Liver (tissue), 9 donors: ENCODE data around the gene RCL1. TPM values are rescaled to one million over a fixed set of nuclear protein-coding genes. Genes with fewer than 3 reads are reported as not detected.

Experiments
- DNase-seq: peaks from one replicate; pipeline ENCODE4 v3.0.0-alpha.2; 2017; ENCODE audit warnings: low spot score
- H3K27ac ChIP-seq, 2 donors: one replicate each; pipeline ENCODE4 v1.7.0; 2013; ENCODE audit warnings: inconsistent platforms in 2 of 2, low read length in 2 of 2, control low read depth in 1 of 2, low read depth in 1 of 2, mild to moderate bottlenecking in 1 of 2
- H3K27me3 ChIP-seq, 4 donors: one replicate each; pipeline versions ENCODE4 v1.6.1 to v1.7.0; 2013; ENCODE audit warnings: low read length in 3 of 4, inconsistent platforms in 1 of 4, mild to moderate bottlenecking in 1 of 4, moderate library complexity in 1 of 4; ENCODE audit not compliant: control insufficient read depth in 4 of 4, insufficient read depth in 4 of 4
- H3K36me3 ChIP-seq, 4 donors: one replicate each; pipeline versions ENCODE4 v1.6.1 to v1.7.0; 2013; ENCODE audit warnings: low read length in 3 of 4, mild to moderate bottlenecking in 3 of 4, low read depth in 1 of 4, moderate library complexity in 1 of 4; ENCODE audit not compliant: control insufficient read depth in 4 of 4, insufficient read depth in 3 of 4
- H3K4me1 ChIP-seq, 4 donors: one replicate each; pipeline versions ENCODE4 v1.6.1 to v1.7.0; 2013; ENCODE audit warnings: low read length in 3 of 4, mild to moderate bottlenecking in 3 of 4, moderate library complexity in 1 of 4; ENCODE audit not compliant: control insufficient read depth in 4 of 4, insufficient read depth in 4 of 4
- H3K4me3 ChIP-seq, 3 donors: one replicate each; pipeline versions ENCODE4 v1.6.1 to v1.7.0; 2013; ENCODE audit warnings: low read length in 3 of 3, control low read depth in 1 of 3, low read depth in 1 of 3, mild to moderate bottlenecking in 1 of 3
- H3K9ac ChIP-seq, 2 donors: one replicate each; pipeline ENCODE4 v1.7.0; 2013; ENCODE audit warnings: low read length in 2 of 2, mild to moderate bottlenecking in 2 of 2, moderate library complexity in 2 of 2, control low read depth in 1 of 2, low read depth in 1 of 2
- H3K9me3 ChIP-seq, 4 donors: one replicate each; pipeline versions ENCODE4 v1.6.1 to v1.7.0; 2013; ENCODE audit warnings: low read length in 3 of 4; ENCODE audit not compliant: control insufficient read depth in 4 of 4
- CTCF ChIP-seq: fragments of 150-350 bp; IDR thresholded peaks from 2 replicates; pipeline ENCODE4 v1.5.1; 2017; ENCODE audit warnings: improper control_type of control experiment, low read depth, low read length; ENCODE audit not compliant: missing input control
- EGR1 ChIP-seq, 2 donors: IDR thresholded peaks; 2 replicates each; pipeline ENCODE4 v1.6.1; 2016 to 2018; ENCODE audit warnings: antibody characterized with exemption in 2 of 2, low read depth in 2 of 2
- FOXA1 ChIP-seq: IDR thresholded peaks from 2 replicates; pipeline ENCODE4 v1.6.1; 2016; ENCODE audit warnings: antibody characterized with exemption
- FOXA2 ChIP-seq: IDR thresholded peaks from 2 replicates; pipeline ENCODE4 v1.6.1; 2016; ENCODE audit warnings: antibody characterized with exemption
- HNF4A ChIP-seq, 2 donors: conservative IDR thresholded peaks; 2 replicates each; pipeline ENCODE4 v1.6.1; 2016; ENCODE audit warnings: antibody characterized with exemption in 2 of 2, mild to moderate bottlenecking in 2 of 2
- HNF4G ChIP-seq: IDR thresholded peaks from 2 replicates; pipeline ENCODE4 v1.6.1; 2016; ENCODE audit warnings: antibody characterized with exemption
- JUND ChIP-seq, 2 donors: IDR thresholded peaks; 2 replicates each; pipeline ENCODE4 v1.6.1; 2016; ENCODE audit warnings: antibody characterized with exemption in 2 of 2
- MAX ChIP-seq: IDR thresholded peaks from 2 replicates; pipeline ENCODE4 v1.6.1; 2016; ENCODE audit warnings: antibody characterized with exemption
- NR2F2 ChIP-seq: IDR thresholded peaks from 2 replicates; pipeline ENCODE4 v1.6.1; 2016; ENCODE audit warnings: antibody characterized with exemption
- RAD21 ChIP-seq, 2 donors: IDR thresholded peaks; 2 replicates each; pipeline ENCODE4 v1.6.1; 2016; ENCODE audit warnings: antibody characterized with exemption in 2 of 2, mild to moderate bottlenecking in 2 of 2
- RXRA ChIP-seq, 2 donors: IDR thresholded peaks; 2 replicates each; pipeline ENCODE4 v1.6.1; 2017 to 2018; ENCODE audit warnings: antibody characterized with exemption in 2 of 2, mild to moderate bottlenecking in 1 of 2
- SP1 ChIP-seq: IDR thresholded peaks from 2 replicates; pipeline ENCODE4 v1.6.1; 2018; ENCODE audit warnings: antibody characterized with exemption, mild to moderate bottlenecking
- TAF1 ChIP-seq: conservative IDR thresholded peaks from 2 replicates; pipeline ENCODE4 v1.6.1; 2016; ENCODE audit warnings: antibody characterized with exemption, mild to moderate bottlenecking
- YY1 ChIP-seq: IDR thresholded peaks from 2 replicates; pipeline ENCODE4 v1.6.1; 2016; ENCODE audit warnings: antibody characterized with exemption, mild to moderate bottlenecking
- ZBTB33 ChIP-seq: IDR thresholded peaks from 2 replicates; pipeline ENCODE4 v1.6.1; 2016; ENCODE audit warnings: antibody characterized with exemption
- WGBS: extraction: QIAGEN DNeasy Blood & Tissue Kit; methylation state at CpG from one replicate; pipeline ENCODE4 v1.1.7; 2013; 5-methylcytosine and 5-hydroxymethylcytosine counted together
- polyA plus RNA-seq, 2 donors: library from polyadenylated mRNA; stranded (reverse) in 1 of 2; unstranded in 1 of 2; fragments of 200-250 nt in 1 of 2; fragments of >200 nt in 1 of 2; fragmentation: Nextera tagmentation in 1 of 2; extraction: Ambion mirVana in 1 of 2; gene quantifications; one replicate each; pipeline versions ENCODE4 v1.2.1 to v1.2.3, GENCODE V29; 2013 to 2015
- total RNA-seq, 2 donors: library from RNA; depleted of rRNA; stranded (reverse); fragments of >200 nt; gene quantifications; one replicate each; pipeline ENCODE4 v1.2.3, GENCODE V29; 2014
- TF ChIP-seq, protein P1 (sequence below): IDR thresholded peaks from 2 replicates; pipeline ENCODE4 v1.6.1; 2016; ENCODE audit warnings: antibody characterized with exemption, mild to moderate bottlenecking
- TF ChIP-seq, protein P2 (sequence below): IDR thresholded peaks from 2 replicates; pipeline ENCODE4 v1.6.1; 2016; ENCODE audit warnings: antibody characterized with exemption
- donor health status: healthy.
- donor health status: healthy.
- donor health status: healthy.
- donor health status: healthy.
- donor health status: healthy.

Gene RCL1
- total and polyA plus RNA-seq, 4 donors = 52.2 to 121 (median 86.8) TPM

DNA sequence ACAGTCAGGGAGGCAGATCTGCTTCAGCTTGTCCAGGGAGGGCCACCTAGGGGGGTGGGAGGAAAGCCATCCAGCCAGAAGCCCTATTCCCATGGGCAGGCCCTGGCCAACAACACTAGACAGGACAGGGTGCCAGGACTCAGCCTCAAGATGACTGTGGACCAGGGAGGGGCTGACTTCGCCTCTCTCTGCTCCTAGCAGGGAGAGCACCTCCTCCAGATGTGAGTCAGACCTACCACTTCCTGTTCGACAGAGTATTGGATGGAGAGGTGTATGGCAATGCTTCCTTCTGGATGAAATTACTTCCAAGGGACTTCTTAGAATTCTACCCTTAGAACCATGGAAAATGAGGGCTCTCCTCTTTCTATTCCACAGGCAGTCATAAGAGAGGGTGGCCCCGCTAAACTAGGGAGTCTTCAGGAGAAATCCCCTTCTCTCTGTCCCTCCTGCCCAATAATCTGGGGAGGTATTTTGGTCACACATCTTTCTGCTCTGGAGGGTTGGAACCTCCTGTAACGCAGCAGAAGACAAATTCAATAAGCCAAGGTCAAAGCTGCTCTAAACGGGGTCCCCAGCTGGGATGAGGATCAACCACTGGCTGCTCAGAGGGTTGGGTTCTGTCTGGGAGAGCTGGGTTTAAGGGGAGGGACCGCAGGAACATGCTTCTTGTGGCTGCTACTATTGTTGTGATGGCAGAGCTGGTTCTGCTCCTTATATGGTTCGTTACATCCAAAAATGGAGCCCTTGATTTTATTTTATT lies 23.2 kb upstream of the RCL1 start:
- H3K27me3 ChIP-seq = no peaks in the 10 kb centered on the region
- H3K9ac ChIP-seq = no peak overlapping the region
- H3K36me3 ChIP-seq = no peaks in the 10 kb centered on the region
- TF ChIP-seq FOXA2 = no peak
- no peak for TF ChIP-seq ZBTB33
- no peak for TF ChIP-seq YY1
- TF ChIP-seq FOXA1 = no peak
- no peak for TF ChIP-seq NR2F2
- TF ChIP-seq CTCF = no peak
- no peak for TF ChIP-seq MAX
- TF ChIP-seq HNF4G = no peak
- no peak for TF ChIP-seq HNF4A (conservative IDR thresholded peaks at IDR 0.05)
- TF ChIP-seq, protein P1, sequence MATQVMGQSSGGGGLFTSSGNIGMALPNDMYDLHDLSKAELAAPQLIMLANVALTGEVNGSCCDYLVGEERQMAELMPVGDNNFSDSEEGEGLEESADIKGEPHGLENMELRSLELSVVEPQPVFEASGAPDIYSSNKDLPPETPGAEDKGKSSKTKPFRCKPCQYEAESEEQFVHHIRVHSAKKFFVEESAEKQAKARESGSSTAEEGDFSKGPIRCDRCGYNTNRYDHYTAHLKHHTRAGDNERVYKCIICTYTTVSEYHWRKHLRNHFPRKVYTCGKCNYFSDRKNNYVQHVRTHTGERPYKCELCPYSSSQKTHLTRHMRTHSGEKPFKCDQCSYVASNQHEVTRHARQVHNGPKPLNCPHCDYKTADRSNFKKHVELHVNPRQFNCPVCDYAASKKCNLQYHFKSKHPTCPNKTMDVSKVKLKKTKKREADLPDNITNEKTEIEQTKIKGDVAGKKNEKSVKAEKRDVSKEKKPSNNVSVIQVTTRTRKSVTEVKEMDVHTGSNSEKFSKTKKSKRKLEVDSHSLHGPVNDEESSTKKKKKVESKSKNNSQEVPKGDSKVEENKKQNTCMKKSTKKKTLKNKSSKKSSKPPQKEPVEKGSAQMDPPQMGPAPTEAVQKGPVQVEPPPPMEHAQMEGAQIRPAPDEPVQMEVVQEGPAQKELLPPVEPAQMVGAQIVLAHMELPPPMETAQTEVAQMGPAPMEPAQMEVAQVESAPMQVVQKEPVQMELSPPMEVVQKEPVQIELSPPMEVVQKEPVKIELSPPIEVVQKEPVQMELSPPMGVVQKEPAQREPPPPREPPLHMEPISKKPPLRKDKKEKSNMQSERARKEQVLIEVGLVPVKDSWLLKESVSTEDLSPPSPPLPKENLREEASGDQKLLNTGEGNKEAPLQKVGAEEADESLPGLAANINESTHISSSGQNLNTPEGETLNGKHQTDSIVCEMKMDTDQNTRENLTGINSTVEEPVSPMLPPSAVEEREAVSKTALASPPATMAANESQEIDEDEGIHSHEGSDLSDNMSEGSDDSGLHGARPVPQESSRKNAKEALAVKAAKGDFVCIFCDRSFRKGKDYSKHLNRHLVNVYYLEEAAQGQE = no peak
- TF ChIP-seq SP1 = no peak
- TF ChIP-seq RXRA (IDR thresholded peaks at IDR 0.05) = no peak
- no peak for TF ChIP-seq RAD21 (IDR thresholded peaks at IDR 0.05)
- TF ChIP-seq EGR1 (IDR thresholded peaks at IDR 0.05; ENCODE audit: low read depth in 2 of 2) = no peak
- no peak for TF ChIP-seq TAF1
- no peak for TF ChIP-seq JUND (IDR thresholded peaks at IDR 0.05)
- TF ChIP-seq, protein P2, sequence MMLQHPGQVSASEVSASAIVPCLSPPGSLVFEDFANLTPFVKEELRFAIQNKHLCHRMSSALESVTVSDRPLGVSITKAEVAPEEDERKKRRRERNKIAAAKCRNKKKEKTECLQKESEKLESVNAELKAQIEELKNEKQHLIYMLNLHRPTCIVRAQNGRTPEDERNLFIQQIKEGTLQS = no peak
- H3K4me3 ChIP-seq = no peak overlapping the region
- H3K4me1 ChIP-seq = no peaks in the 10 kb centered on the region
- H3K9me3 ChIP-seq = no peaks in the 10 kb centered on the region
- DNase-seq = no peak
- no peak overlapping the region for H3K27ac ChIP-seq
- WGBS = 90% methylated on average over 7 of the region's 7 CpGs
